ENCODE results near the gene ALG14. TPM values are rescaled to one million over a fixed set of nuclear protein-coding genes. Genes with fewer than 3 reads are reported as not detected.
"Not testable (repeated sequence)": the region's sequence is repeated elsewhere in the genome, so short reads cannot be mapped to it uniquely, and the experiment has no call there.

Gene ALG14
- polyA plus RNA-seq, 2 donors = 0.88 to 1.3 TPM

DNA sequence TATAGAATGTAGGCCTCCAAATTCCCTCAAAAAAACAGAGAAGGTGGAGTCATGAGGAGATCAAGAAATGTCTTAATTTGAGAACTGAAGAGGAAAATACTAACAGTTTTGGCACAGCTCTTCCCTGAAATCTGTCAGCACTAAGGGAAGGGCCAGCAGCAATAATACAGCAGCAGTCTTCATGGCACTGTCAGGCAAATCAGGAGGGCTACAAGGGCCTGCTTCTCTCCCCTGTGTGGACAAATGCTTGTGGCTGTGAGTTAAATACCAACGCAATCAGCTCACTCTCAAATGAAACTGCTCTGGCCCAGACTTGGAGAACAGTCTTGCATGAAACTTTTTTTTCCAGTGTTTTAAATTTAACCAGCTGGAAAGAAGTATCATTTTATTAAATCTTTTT is 125.3 kb downstream of the ALG14 start:
- Histone ChIP-seq H3K27ac (ENCODE audit: low read depth in 2 of 2, low read length in 1 of 2) (no peak overlapping the region), H3K36me3 (ENCODE audit: control insufficient read depth in 2 of 2, insufficient read depth in 2 of 2, low read length in 1 of 2) (no peaks in the 10 kb centered on the region), H3K9me3 (ENCODE audit: control insufficient read depth in 2 of 2, insufficient read depth in 1 of 2, low read depth in 1 of 2, low read length in 1 of 2) (no peaks in the 10 kb centered on the region), H3K27me3 (ENCODE audit: control insufficient read depth in 1 of 2, insufficient read depth in 2 of 2, low read length in 2 of 2) (no peaks in the 10 kb centered on the region), H3K4me1 (ENCODE audit: control insufficient read depth in 2 of 2, insufficient read depth in 2 of 2, low read length in 1 of 2) (no peaks in the 10 kb centered on the region), H3K4me3 (ENCODE audit: low read depth in 1 of 2, low read length in 2 of 2) (no peak overlapping the region)
- WGBS, 2 donors = 82 to 95% methylated on average over 1 of the region's 1 CpG

DNA sequence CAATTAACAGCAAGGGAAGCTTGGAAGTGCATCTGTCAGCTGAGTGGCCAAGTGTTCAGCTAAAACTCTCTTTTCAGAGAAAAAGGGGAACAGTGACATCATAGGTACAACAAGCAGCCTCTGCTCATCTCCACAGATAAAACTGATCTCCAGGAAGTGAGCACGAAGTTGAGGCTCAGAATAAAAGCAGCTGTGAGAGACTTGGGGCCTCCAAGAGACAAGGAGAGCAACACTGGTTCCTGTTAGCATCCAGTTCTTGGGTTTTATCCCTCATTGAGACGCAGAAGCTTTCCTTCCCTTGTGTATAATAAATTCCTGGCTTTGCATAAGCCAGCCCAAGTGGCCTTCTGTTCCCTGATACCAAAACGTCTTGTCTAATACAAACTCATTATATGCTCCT is 125.9 kb downstream of the ALG14 start:
- H3K9me3 ChIP-seq (ENCODE audit: control insufficient read depth in 2 of 2, insufficient read depth in 1 of 2, low read depth in 1 of 2, low read length in 1 of 2) = no peaks in the 10 kb centered on the region
- no peak overlapping the region for H3K27ac ChIP-seq (ENCODE audit: low read depth in 2 of 2, low read length in 1 of 2)
- WGBS, 2 donors = 52 to 69% methylated on average over 3 of the region's 3 CpGs

DNA sequence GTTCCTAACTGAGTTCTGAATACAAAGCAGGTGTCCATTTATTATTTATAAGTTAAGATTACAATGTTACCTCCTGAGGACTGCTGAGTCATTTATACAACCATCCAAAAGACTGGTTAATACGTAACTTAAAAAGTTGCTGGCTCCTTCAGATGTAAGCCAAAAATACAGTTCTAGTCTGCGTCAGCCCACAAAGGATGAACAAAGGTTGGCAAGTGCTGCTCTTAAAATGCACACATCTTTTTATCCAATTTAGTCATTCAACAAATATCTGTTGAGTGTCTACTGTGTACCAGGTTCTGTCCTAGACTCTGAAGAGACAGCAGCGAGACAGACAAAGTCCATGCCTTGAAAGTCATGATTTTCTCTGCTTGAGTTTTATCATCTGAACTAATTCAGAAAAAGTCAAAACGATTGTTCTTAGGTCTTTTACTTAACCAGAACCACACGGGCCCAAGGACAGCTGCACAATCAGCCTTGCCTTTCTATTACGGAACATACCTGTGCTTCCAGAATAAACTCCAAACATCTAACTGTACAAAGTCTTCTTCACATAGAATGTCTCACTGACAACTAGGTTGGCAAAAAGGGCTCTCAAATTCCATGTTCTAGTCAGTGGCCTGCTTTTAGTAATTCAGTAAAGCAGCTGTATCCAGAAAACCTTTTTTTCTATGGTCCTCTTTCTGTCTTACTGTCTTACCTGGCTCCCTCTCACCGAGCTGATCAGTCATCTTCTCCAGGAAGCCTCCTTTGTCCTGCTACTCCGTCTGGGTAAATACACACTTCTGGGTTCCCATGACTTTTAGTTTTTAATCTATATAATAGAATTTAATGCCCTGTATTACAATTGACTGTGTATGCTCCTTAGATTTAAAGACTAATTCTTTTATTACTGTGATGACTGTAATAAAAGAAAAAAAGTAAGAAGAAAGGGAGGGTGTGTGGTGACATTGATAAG is 130.3 kb downstream of the ALG14 start:
- Histone ChIP-seq H3K4me1 (ENCODE audit: control insufficient read depth in 2 of 2, insufficient read depth in 2 of 2, low read length in 1 of 2) (no peaks in the 10 kb centered on the region), H3K36me3 (ENCODE audit: control insufficient read depth in 2 of 2, insufficient read depth in 2 of 2, low read length in 1 of 2) (no peaks in the 10 kb centered on the region), H3K27me3 (ENCODE audit: control insufficient read depth in 1 of 2, insufficient read depth in 2 of 2, low read length in 2 of 2) (no peaks in the 10 kb centered on the region), H3K27ac (ENCODE audit: low read depth in 2 of 2, low read length in 1 of 2) (no peak overlapping the region), H3K9me3 (ENCODE audit: control insufficient read depth in 2 of 2, insufficient read depth in 1 of 2, low read depth in 1 of 2, low read length in 1 of 2) (no peaks in the 10 kb centered on the region), H3K4me3 (ENCODE audit: low read depth in 1 of 2, low read length in 2 of 2) (no peak overlapping the region)
- 56 to 85% methylated on average over 8 of the region's 8 CpGs for WGBS, 2 donors

More for the DNA sequence above, 125.9 kb downstream of the ALG14 start:
- Histone ChIP-seq H3K4me1 (ENCODE audit: control insufficient read depth in 2 of 2, insufficient read depth in 2 of 2, low read length in 1 of 2) (no peaks in the 10 kb centered on the region), H3K36me3 (ENCODE audit: control insufficient read depth in 2 of 2, insufficient read depth in 2 of 2, low read length in 1 of 2) (no peaks in the 10 kb centered on the region), H3K27me3 (ENCODE audit: control insufficient read depth in 1 of 2, insufficient read depth in 2 of 2, low read length in 2 of 2) (no peaks in the 10 kb centered on the region), H3K4me3 (ENCODE audit: low read depth in 1 of 2, low read length in 2 of 2) (no peak overlapping the region)

DNA sequence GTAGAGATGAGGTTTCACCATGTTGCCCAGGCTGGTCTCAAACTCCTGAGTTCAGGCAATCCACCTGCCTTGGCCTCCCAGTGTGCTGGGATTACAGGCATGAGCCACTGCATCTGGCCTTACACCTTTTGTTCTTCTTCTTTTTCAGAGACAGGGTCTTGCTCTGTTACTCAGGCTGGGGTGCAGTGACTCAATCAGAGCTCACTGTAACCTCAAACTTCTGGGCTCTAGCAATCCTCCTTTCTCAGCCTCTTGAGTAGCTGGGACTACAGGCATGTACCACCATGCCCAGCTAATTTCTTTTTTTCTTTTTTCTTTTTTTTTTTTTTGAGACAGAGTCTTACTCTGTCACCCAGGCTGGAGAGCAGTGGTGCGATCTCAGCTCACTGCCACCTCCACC is 131.3 kb downstream of the ALG14 start:
- WGBS, 2 donors = 91 to 100% methylated on average over 1 of the region's 1 CpG
- H3K9me3 ChIP-seq (ENCODE audit: control insufficient read depth in 2 of 2, insufficient read depth in 1 of 2, low read depth in 1 of 2, low read length in 1 of 2); H3K36me3 ChIP-seq (ENCODE audit: control insufficient read depth in 2 of 2, insufficient read depth in 2 of 2, low read length in 1 of 2); H3K4me3 ChIP-seq (ENCODE audit: low read depth in 1 of 2, low read length in 2 of 2); H3K27me3 ChIP-seq (ENCODE audit: control insufficient read depth in 1 of 2, insufficient read depth in 2 of 2, low read length in 2 of 2); H3K4me1 ChIP-seq (ENCODE audit: control insufficient read depth in 2 of 2, insufficient read depth in 2 of 2, low read length in 1 of 2); H3K27ac ChIP-seq (ENCODE audit: low read depth in 2 of 2, low read length in 1 of 2): not testable (repeated sequence)

DNA sequence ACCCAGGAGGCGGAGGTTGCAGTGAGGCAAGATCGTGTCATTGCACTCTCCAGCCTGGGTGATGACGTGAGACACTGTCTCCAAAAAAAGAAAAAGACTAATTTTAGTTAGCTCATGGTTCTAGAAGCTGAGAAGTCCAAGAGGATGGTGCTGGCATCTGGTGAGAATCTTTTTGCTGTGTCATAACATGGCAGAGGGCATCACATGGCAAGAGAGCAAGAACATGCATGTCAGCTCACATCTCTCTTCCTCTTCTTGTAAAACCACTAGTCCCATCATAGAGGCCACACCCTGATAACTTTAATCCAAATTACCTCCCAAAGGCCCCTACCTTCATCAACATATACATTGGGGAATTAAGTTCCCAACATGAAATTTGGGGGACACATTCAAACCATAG is 132.0 kb downstream of the ALG14 start:
- no peaks in the 10 kb centered on the region for H3K4me1 ChIP-seq (ENCODE audit: control insufficient read depth in 2 of 2, insufficient read depth in 2 of 2, low read length in 1 of 2)
- H3K4me3 ChIP-seq (ENCODE audit: low read depth in 1 of 2, low read length in 2 of 2) = no peak overlapping the region
- 91 to 95% methylated on average over 3 of the region's 3 CpGs for WGBS, 2 donors
- H3K9me3 ChIP-seq (ENCODE audit: control insufficient read depth in 2 of 2, insufficient read depth in 1 of 2, low read depth in 1 of 2, low read length in 1 of 2) = no peaks in the 10 kb centered on the region
- no peaks in the 10 kb centered on the region for H3K27me3 ChIP-seq (ENCODE audit: control insufficient read depth in 1 of 2, insufficient read depth in 2 of 2, low read length in 2 of 2)
- H3K36me3 ChIP-seq (ENCODE audit: control insufficient read depth in 2 of 2, insufficient read depth in 2 of 2, low read length in 1 of 2) = no peaks in the 10 kb centered on the region
- H3K27ac ChIP-seq (ENCODE audit: low read depth in 2 of 2, low read length in 1 of 2) = no peak overlapping the region

DNA sequence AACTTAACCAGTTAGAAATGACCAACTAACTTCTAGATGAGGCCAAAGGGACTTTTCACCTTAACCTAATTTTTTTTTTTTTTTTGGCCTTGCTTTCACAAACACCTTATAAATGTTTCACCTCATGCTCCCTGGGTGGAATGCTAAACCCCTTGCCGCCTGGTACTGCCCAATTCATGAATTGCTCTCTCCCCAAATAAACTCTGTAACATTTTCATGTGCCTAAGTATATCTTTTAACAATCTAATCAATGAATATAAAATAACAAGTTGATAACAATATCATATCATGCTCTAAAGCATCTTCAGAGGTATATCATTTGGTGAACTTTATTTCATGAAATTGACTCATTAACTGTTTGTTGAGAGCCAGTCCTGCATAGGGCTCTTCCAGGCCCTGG is 134.9 kb downstream of the ALG14 start:
- H3K4me3 ChIP-seq (ENCODE audit: low read depth in 1 of 2, low read length in 2 of 2) = no peak overlapping the region
- no peaks in the 10 kb centered on the region for H3K27me3 ChIP-seq (ENCODE audit: control insufficient read depth in 1 of 2, insufficient read depth in 2 of 2, low read length in 2 of 2)
- 85 to 97% methylated on average over 1 of the region's 1 CpG for WGBS, 2 donors
- H3K9me3 ChIP-seq (ENCODE audit: control insufficient read depth in 2 of 2, insufficient read depth in 1 of 2, low read depth in 1 of 2, low read length in 1 of 2) = no peaks in the 10 kb centered on the region
- H3K4me1 ChIP-seq (ENCODE audit: control insufficient read depth in 2 of 2, insufficient read depth in 2 of 2, low read length in 1 of 2) = no peaks in the 10 kb centered on the region
- H3K36me3 ChIP-seq (ENCODE audit: control insufficient read depth in 2 of 2, insufficient read depth in 2 of 2, low read length in 1 of 2) = no peaks in the 10 kb centered on the region
- no peak overlapping the region for H3K27ac ChIP-seq (ENCODE audit: low read depth in 2 of 2, low read length in 1 of 2)

DNA sequence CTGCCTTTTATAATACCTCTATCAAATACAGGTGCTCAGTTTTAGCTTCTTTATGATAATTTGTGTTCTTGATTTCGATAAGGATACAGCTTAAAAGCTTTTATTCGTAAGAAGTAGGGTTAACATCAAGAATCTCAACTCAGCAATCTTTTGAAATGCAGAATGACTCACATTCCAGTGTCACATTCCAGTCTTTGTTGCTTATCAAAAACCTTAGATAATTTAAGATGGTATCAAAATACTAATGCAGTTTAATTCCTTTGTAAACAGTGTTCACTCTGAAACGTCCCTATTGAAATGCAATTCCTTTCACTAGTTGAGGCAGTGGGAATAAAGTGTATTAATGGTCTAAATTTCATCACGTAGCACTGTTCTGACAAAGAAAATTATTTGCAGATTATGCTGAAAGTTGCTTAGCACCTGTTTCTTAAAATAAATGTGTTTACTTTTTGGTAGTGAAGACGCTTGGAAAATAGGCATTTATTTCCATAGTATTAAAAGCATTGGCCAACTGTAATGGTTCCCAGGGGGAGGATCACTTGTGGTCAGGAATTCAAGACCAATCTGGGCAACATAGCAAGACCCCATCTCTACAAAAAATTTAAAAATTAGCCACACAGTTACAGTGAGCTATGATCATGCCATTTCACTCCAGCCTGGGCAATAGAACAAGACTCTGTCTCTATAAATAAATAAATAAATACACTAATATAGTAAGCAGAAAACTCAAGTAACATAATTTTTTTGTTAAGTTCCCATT is 135.7 kb downstream of the ALG14 start:
- no peaks in the 10 kb centered on the region for H3K4me1 ChIP-seq (ENCODE audit: control insufficient read depth in 2 of 2, insufficient read depth in 2 of 2, low read length in 1 of 2)
- no peaks in the 10 kb centered on the region for H3K9me3 ChIP-seq (ENCODE audit: control insufficient read depth in 2 of 2, insufficient read depth in 1 of 2, low read depth in 1 of 2, low read length in 1 of 2)
- no peak overlapping the region for H3K27ac ChIP-seq (ENCODE audit: low read depth in 2 of 2, low read length in 1 of 2)
- no peaks in the 10 kb centered on the region for H3K27me3 ChIP-seq (ENCODE audit: control insufficient read depth in 1 of 2, insufficient read depth in 2 of 2, low read length in 2 of 2)
- 47 to 50% methylated on average over 5 of the region's 5 CpGs for WGBS, 2 donors
- H3K36me3 ChIP-seq (ENCODE audit: control insufficient read depth in 2 of 2, insufficient read depth in 2 of 2, low read length in 1 of 2) = no peaks in the 10 kb centered on the region
- no peak overlapping the region for H3K4me3 ChIP-seq (ENCODE audit: low read depth in 1 of 2, low read length in 2 of 2)

DNA sequence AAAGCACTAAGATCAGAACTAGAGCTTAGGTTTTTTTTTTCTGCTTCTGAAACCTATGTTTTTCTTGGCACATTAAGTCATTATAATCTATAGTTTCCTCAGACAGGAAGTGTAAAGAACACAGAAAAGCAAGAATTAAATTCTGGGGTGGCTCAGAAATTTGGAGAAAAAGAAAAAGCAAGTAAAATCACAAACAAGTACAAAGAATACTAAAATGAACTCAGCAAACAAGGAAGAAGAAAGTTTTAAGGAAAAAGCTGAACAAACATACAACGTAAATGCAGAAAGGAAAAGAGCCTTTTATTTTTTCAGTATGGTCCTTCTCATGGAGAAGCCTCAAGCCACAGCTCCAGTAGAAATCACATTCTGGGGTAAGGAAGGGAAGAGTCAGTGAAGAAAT is 137.3 kb downstream of the ALG14 start:
- no peaks in the 10 kb centered on the region for H3K9me3 ChIP-seq (ENCODE audit: control insufficient read depth in 2 of 2, insufficient read depth in 1 of 2, low read depth in 1 of 2, low read length in 1 of 2)
- no peaks in the 10 kb centered on the region for H3K27me3 ChIP-seq (ENCODE audit: control insufficient read depth in 1 of 2, insufficient read depth in 2 of 2, low read length in 2 of 2)
- H3K4me3 ChIP-seq (ENCODE audit: low read depth in 1 of 2, low read length in 2 of 2) = no peak overlapping the region
- H3K36me3 ChIP-seq (ENCODE audit: control insufficient read depth in 2 of 2, insufficient read depth in 2 of 2, low read length in 1 of 2) = no peaks in the 10 kb centered on the region
- H3K27ac ChIP-seq (ENCODE audit: low read depth in 2 of 2, low read length in 1 of 2) = no peak overlapping the region
- H3K4me1 ChIP-seq (ENCODE audit: control insufficient read depth in 2 of 2, insufficient read depth in 2 of 2, low read length in 1 of 2) = no peaks in the 10 kb centered on the region
- WGBS, 2 donors = 74 to 82% methylated on average over 1 of the region's 1 CpG

DNA sequence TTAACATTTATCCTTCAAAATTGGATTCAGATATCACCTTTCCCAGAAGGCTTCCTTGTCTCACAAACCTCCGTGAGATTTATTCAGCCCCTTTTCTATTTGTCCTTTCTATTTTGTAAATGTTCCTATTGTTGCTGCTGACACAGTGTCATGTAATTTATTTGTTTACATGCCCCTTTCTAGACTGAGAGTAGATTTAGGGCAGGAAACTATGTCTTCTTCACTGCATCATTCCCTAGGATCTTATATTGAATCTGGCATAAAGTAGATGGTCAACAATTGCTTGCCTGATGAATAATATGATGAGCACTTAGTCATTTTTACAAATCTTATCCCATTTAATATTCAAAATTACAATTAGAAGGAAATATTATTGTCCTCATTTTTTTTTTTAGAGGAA is 137.7 kb downstream of the ALG14 start:
- Histone ChIP-seq H3K9me3 (ENCODE audit: control insufficient read depth in 2 of 2, insufficient read depth in 1 of 2, low read depth in 1 of 2, low read length in 1 of 2) (no peaks in the 10 kb centered on the region), H3K27me3 (ENCODE audit: control insufficient read depth in 1 of 2, insufficient read depth in 2 of 2, low read length in 2 of 2) (no peaks in the 10 kb centered on the region), H3K27ac (ENCODE audit: low read depth in 2 of 2, low read length in 1 of 2) (no peak overlapping the region), H3K36me3 (ENCODE audit: control insufficient read depth in 2 of 2, insufficient read depth in 2 of 2, low read length in 1 of 2) (no peaks in the 10 kb centered on the region), H3K4me3 (ENCODE audit: low read depth in 1 of 2, low read length in 2 of 2) (no peak overlapping the region), H3K4me1 (ENCODE audit: control insufficient read depth in 2 of 2, insufficient read depth in 2 of 2, low read length in 1 of 2) (no peaks in the 10 kb centered on the region)
- 89 to 94% methylated on average over 1 of the region's 1 CpG for WGBS, 2 donors

Measured in esophagus (tissue), 2 donors.